Choroid plexus epithelial cell (primary cell): ENCODE measurements around the gene STARD3.
"Not testable (repeated sequence)": the region's sequence is repeated elsewhere in the genome, so short reads cannot be mapped to it uniquely, and the experiment has no call there.

ENCODE experiments used
- DNase-seq: peaks from one replicate; pipeline ENCODE4 v3.0.0-alpha.2; 2010; ENCODE audit warnings: low read depth
- H3K4me3 ChIP-seq: 2 replicates; pipeline ENCODE4 v1.5.1; 2011; ENCODE audit warnings: low read depth, mild to moderate bottlenecking, control low read depth, low read length, moderate library complexity
- TF ChIP-seq, protein P1 (sequence below): conservative IDR thresholded peaks from 2 replicates; pipeline ENCODE4 v1.5.1; 2011; ENCODE audit warnings: low read depth, mild to moderate bottlenecking, control low read depth, inconsistent platforms, low read length, moderate library complexity

The STARD3 gene

DNA sequence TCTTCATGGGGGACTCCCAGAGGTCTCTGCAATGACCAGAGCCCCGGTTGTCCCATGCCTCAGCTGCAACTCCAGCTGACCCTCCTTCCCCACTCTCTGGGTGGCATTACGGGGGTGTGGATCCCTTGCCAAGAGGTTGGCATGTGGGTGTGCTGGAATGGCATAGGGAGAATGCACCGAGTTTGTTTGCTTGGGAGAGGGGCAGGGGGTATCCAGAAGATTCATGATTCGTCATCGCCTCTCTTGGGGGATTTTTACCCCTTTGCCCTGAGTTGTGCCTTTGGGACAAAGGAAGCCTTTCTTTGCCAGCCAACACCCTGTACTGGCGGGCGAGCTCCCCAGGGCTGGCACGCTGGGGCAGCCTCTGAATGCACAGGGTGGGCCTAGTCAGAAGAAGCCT is 69.4 kb downstream of the STARD3 start:
- DNase-seq = no peak
- H3K4me3 ChIP-seq = no peak overlapping the region
- TF ChIP-seq, protein P1, sequence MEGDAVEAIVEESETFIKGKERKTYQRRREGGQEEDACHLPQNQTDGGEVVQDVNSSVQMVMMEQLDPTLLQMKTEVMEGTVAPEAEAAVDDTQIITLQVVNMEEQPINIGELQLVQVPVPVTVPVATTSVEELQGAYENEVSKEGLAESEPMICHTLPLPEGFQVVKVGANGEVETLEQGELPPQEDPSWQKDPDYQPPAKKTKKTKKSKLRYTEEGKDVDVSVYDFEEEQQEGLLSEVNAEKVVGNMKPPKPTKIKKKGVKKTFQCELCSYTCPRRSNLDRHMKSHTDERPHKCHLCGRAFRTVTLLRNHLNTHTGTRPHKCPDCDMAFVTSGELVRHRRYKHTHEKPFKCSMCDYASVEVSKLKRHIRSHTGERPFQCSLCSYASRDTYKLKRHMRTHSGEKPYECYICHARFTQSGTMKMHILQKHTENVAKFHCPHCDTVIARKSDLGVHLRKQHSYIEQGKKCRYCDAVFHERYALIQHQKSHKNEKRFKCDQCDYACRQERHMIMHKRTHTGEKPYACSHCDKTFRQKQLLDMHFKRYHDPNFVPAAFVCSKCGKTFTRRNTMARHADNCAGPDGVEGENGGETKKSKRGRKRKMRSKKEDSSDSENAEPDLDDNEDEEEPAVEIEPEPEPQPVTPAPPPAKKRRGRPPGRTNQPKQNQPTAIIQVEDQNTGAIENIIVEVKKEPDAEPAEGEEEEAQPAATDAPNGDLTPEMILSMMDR = no peak

DNA sequence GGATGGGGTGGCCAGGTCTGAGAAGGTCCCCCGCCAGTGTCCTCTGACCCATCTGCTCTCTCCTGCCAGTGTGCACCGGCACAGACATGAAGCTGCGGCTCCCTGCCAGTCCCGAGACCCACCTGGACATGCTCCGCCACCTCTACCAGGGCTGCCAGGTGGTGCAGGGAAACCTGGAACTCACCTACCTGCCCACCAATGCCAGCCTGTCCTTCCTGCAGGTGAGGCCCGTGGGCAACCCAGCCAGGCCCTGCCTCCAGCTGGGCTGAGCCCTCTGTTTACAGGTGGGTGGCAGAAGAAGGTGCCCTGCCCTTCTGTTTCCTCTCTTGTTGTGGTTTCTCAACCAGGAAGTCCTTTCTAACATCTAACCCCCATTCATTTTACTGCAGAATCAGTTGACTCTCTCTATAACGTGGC is 70.0 kb downstream of the STARD3 start:
- TF ChIP-seq, protein P1 = no peak
- no peak for DNase-seq
- H3K4me3 ChIP-seq = no peak overlapping the region

DNA sequence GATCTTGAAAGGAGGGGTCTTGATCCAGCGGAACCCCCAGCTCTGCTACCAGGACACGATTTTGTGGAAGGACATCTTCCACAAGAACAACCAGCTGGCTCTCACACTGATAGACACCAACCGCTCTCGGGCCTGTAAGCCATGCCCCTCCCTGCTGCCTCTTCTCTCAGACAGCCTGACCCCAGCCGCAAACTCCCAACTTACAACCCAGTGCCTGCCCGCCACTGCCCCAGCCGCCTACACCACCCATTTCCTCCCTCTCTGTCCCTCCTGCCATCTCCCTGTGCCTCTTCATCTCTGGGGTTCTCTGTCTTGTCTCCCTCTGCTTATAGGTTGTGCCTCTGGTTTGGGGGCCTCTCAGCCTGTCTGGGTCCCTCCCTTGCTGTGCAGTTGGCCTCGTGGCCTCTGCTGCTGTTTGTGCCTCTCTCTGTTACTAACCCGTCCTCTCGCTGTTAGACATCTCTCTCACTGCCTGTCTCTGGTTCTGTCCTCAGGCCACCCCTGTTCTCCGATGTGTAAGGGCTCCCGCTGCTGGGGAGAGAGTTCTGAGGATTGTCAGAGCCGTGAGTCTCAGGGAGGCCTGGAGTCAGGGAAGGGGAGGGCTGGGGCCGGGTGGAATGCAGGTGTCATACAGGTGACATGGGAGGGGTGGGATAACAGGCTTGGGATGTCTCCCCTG is 72.5 kb downstream of the STARD3 start:
- H3K4me3 ChIP-seq = no peak overlapping the region
- TF ChIP-seq, protein P1 = no peak
- no peak for DNase-seq

DNA sequence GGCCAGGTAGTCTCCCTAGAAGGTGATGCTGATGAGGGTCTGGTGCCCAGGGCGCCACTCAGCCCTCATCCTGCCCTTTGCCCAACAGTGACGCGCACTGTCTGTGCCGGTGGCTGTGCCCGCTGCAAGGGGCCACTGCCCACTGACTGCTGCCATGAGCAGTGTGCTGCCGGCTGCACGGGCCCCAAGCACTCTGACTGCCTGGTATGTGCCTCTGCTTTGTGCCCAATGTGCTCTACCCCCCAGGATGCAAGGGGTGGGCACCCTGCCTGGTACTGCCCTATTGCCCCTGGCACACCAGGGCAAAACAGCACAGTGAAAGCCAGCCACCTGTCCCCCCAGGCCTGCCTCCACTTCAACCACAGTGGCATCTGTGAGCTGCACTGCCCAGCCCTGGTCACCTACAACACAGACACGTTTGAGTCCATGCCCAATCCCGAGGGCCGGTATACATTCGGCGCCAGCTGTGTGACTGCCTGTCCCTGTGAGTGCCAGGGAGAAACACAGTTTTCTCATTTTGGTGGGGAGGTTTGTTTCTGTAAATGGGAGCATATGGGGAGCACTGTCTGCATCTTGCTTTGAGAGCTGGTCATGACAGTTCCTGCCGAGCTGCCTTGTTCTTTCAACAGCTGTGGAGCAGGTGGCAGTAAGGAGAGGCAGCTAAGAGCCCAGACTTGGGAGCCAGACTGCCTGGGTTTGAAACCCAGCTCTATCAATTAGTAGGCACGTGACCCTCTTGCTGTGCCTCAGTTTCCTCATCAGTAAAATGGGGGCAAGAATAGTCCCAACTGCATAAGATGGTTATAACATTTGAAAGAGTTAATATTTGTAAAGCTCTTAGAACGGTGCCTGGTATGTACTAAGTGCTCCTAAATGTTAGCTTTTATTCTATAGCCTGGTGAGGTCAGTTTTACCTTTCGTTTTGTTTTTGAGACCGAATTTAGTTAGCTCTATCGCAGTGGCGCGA is 73.3 kb downstream of the STARD3 start:
- H3K4me3 ChIP-seq = no peak overlapping the region
- DNase-seq = no peak
- TF ChIP-seq, protein P1 = no peak

DNA sequence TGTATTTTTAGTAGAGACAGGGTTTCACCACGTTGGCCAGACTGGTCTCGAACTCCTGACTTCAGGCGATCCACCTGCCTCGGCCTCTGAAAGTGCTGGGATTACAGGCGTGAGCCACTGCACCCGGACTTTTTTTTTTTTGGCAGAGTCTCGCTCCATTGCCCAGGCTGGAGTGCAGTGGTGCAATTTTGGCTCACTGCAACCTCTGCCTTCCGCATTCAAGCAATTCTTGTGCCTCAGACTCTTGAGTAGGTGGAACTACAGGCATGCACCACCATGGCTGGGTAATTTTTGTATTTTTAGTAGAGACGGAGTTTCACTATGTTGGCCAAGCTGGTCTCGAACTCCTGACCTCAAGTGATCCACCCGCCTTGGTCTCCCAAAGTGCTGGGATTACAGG is 74.1 kb downstream of the STARD3 start:
- H3K4me3 ChIP-seq, DNase-seq: not testable (repeated sequence)

DNA sequence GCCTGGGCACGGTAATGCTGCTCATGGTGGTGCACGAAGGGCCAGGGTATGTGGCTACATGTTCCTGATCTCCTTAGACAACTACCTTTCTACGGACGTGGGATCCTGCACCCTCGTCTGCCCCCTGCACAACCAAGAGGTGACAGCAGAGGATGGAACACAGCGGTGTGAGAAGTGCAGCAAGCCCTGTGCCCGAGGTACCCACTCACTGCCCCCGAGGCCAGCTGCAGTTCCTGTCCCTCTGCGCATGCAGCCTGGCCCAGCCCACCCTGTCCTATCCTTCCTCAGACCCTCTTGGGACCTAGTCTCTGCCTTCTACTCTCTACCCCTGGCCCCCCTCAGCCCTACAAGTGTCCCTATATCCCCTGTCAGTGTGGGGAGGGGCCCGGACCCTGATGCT is 74.9 kb downstream of the STARD3 start:
- DNase-seq = no peak
- TF ChIP-seq, protein P1 = no peak
- no peak overlapping the region for H3K4me3 ChIP-seq
